ENCODE results near the gene FBN2.

FBN2 gene

DNA sequence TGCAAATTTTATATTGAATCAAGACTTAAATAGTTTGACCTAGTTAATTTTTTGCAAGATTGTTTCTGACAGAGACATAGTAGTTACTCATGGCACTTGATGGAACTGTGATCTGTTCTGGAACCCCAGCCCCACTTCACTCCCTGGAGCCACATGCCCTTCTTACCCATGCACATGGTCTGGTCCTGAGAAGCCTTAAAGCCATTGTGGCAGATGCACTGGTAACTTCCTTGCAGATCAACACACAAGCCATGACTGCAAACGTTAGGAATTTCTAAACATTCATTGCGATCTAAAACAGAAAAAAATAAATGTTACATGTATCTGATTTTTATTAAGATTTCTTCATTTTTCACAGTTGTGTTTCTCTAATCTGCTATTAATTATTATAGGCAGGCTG, 233.3 kb downstream of the FBN2 start:
- DNase-seq (ENCODE audit: low spot score), result no peak

DNA sequence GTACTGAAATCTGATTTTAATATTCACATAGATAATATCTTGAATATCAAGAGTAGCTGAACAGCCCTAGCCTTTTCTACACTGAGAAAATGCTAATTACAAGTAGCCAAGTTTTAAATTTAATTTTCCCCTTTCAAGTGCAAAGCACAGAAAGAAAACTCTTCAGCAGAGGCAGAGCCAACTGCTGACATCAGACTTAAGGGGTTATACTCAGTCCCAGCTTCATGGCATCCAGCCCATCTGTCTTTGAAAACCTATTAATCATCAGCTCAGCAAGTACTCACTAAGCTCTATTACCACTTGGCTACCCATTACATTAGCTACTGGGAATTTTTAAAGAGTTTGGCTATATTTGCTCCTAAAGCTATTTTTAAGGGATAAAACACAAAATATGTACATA, 234.0 kb downstream of the FBN2 start:
- DNase-seq (ENCODE audit: low spot score), result no peak

DNA sequence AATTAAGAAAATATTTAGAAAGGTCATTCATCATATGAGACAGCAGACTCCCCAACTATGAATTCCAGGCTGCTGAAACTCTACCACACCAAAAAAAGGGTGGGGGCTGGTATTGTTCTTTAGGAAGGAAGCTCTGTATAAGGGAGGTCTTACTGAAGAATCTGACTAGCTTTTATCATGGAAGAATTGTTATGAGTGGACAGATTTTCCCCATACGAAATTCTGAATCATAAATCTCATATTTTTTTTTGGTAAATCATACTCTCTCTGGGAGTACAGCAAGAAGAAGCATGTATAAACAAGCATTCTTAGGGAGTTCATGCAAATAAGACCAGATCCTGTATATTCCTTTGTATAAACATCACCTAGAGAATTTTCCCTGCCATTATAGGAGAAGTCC, 234.5 kb downstream of the FBN2 start:
- no peak for DNase-seq (ENCODE audit: low spot score)

DNA sequence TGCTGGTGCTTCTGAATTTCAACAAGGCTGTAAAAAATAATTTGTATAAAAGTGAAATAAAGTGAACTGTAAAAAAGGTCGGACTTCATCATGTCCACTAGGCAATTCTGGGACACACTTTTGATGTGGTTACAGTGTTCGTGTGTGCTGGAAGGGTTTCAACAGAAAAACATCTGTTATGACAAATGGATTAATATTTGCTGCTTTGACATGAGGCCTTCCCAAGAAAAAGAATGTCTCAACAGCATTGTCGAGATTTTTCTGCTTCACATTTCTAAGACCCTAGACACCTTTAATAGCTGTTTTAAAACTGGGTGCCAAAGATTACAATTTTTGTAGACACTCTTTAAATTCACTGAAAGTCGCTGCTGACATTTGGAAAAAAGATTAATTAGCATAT, 237.9 kb downstream of the FBN2 start:
- DNase-seq (ENCODE audit: low spot score), result no peak

DNA sequence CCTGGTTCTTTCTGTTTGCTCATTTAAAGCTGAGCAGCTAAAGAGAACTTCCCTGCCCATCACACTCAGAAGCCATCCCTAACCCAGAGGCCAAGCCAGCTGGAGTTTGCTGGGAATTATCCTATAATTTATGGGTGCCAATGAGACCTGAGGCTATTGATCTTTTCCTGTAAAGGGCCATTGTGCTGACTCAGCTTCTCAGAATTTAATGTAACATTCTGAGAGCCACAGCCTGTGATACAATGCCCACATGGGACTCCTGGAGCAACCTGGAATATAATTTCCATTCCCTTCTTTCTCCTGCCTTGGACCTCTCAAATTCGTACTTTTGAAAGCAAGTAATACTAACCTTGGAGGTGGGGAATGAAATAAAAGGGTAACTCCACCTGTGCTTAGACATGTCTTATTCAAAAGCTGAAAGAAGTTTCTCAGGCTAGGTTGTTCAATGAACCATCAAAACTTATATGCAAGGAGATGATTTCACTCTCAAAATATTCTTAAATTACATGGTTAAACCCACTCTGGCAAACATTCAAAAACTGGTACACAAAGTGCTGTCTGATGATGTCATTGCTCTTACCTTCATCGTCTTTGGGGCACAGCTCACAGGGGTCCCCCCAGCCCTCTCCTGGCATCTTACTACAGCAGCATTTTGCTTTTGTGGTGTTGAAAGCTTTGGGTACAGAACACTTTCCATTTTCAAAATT, 247.7 kb downstream of the FBN2 start:
- DNase-seq (ENCODE audit: low spot score), result no peak

DNA sequence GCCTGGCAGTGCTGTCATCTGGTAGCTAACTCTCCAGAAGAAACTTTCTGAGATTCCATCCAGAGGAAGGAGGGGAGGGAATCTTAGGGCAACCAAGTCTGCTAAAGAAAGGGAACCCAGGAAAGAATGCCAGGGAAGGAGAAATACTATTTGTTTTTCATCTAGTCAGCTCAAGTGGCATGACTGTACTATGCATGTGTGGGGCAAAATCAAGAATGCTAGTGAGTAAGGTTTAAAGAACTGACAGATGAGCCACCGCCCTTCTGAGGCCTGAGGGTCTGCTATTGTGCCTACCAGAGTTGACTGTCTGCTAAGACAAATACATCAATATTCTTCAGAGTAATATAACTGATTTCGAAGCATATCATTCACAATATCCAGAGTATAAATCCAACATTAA, 250.3 kb downstream of the FBN2 start:
- no peak for DNase-seq (ENCODE audit: low spot score)

DNA sequence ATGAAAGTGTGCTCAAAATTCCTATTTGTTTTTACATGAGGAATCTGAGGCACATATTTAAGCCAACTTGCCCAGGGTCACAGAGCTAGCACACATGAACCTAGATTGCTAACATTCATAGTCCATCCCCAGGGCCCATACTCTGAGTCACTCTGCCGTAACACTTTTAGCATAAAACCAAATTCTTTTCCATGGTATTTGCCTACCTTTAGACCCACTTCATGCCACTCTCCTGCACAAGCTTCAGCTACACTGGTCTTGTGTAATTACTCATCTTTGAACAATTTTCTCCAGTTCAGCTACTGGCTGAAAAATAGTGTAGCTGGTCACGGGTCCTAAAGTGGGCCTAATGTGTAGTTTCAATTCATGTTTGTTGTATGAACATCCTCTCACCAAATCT, 253.8 kb downstream of the FBN2 start:
- DNase-seq (ENCODE audit: low spot score), result no peak

DNA sequence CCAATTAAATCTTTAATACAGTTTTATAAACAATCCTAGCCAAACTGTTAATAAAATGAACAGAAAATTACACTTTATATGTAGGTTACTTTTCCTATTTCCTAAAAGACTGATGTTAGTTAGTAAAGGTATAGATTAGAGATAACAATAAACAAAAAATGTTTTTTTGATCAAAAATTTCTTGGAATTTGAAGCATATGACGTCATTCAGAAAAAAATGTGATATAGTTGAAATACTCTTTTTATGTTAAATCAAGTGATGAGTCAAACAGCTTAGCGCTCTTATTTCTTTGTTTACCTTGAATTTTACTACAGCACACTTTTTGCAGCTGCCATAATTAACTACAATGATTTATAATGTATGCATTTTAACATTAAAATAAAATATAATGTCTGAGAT, 258.7 kb downstream of the FBN2 start:
- no peak for DNase-seq (ENCODE audit: low spot score)

DNA sequence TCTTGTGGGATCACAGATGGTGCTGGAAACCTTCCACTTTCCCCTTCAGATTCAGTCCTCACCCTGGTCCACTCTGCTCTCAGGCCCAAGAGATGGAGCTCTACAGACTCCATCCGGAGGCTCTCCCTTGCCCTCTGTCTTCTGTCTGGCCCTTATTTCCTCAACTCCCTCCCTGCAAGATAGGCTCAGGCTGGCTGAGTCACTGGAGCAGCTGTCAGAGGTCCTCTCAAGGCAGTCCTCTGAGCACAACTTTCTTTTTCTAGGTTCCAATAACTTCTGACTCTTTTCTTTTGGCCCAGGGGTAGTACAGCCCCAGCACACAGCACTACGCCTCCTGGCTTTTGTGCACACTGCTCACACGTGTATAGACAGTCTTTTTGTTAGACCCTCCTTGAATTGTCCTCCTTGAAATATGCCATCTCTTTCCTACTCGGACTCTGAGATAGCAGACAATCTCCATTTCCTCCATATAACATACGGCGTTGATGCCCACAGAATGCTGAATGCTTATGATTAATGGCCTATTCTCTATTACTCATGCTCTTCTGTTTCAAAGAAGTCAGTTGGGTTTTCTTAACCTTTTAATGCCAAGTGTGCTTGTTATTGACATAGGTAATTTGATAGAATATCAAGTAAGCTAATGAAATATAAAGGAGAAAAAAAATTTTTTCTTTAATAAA, 261.4 kb downstream of the FBN2 start:
- DNase-seq (ENCODE audit: low spot score), result no peak

DNA sequence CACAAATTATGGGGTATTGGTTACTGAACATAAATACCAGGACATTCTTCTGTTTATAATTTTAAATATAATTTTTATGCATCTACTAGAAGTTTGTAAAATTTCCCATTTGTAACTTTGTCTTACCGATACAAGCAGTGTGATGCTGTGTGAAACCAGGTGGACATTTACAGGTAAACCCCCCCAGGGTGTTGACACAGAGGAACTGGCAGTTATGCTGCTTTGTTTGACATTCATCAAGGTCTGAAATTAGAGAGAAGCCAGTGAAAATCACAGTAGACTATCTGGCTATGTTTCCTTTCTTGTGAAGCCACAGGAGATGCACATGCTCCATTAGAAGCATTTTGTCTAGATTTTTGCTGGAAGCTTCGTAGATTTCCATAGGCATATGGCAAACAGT, 263.6 kb downstream of the FBN2 start:
- DNase-seq (ENCODE audit: low spot score), result no peak

DNA sequence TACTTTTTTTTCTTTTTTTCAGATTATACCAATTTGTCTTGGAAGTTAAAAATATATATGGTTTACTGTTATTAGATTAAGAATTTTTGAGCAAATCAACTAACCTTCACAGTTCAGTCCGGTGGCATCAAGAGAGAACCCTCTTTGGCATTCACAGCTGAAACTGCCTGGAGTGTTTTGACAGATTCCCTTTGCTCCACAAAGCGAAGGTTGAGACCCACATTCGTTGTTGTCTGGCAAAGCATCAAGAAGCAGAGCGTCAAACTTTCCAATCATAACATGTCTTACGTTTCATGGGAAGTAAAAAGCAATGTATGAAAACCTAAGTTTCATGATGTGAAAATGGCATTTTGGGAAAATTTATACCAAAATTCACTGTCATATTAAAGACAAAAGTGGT, 264.3 kb downstream of the FBN2 start:
- no peak for DNase-seq (ENCODE audit: low spot score)

DNA sequence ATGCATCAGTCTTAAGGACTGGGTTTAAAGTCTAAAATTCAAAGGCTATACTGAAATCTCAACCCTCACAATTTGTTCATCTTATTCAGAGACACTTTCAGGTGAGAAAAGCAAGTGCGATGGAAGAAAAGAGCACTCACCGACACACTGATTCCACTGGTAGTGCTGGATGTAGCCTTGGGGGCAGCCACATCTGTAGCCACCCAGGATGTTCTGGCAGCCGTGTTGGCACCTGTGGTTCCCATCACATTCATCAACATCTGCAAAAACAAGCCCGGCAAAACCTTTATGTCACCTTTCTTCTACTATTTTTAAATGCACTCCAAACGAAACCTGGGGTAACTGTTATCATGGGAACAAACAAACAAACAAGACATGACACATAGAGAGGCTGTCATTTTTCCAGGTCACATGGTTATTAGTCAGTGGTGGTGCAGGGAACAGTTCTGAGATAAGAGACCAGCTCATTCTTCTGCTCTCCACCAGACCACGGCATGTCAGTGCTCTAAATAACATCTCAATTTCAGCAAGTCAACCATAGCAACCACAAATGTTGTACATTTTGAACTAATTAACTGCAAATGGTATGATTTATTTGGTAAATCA, 266.1 kb downstream of the FBN2 start:
- DNase-seq (ENCODE audit: low spot score), result no peak

DNA sequence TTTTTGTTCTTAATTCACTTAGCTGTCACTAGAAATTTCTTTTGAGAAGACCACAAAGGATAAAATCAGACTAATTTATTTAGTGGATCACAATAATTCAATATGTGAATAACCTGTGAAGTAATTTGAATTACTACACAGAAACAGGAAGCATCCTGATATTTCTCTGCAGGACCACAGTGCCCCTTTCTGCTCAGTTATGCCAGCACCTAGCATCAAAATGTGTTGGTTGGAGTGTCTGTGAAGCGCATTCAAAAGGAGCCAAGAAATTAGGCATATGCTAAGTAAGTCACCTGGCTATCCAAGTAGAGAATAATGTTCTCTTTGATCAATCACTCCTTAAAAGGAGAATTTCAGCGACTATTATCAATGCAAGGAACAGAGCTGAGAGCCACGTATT, 267.0 kb downstream of the FBN2 start:
- DNase-seq (ENCODE audit: low spot score), result no peak

DNA sequence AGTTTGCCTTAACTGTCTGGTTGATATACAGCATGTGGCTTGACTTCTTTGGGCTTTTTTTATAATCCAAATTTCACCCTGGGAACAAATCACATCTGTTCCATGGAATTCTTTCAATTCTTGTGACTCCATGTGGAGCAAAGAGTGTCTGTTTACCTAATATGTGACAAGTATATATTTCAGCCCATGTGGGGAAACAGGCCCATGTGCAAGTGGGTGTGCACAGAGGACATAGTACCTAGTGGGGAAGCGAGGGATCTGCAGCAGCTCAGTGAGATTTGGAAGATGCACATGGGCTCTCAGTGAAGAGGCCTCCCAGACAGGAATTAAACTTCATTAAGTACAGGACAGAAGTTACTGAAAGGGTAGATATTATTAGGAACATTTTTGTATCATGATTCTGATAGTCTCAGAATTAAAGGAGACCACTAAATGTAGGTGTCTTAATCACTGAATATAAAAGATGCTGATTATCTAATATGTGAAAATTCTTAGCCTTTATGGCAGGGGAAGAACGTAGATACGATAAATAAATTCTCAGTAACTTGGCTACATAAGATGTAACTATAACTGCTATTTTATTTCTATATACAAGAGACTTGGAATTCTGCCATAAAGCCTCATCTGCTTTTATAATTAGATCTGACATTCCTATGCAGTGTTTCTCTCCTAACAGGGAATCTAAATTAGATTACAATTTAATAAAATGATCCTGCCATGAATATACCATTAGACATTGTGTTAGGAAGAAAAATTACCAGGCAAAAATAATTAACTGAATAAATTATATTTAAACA, 273.3 kb downstream of the FBN2 start:
- no peak for DNase-seq (ENCODE audit: low spot score)

DNA sequence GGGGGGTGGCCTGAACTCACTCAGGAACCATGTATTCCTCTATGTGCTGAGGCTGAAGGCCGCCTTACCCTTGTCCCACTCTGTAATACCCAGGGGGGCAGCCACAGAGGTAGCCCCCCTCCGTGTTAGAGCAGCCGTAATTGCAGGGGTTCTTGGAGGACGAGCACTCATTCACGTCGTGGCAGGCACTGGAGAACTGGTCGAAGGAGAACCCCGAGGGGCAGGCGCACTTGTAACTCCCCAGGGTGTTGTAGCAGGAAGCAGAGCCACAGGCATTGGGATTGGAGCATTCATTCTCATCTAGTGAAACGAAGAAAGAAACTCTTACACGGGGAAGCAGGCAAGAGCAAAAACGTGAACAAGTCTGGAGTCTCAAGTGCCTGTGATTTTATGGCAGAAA, 274.7 kb downstream of the FBN2 start:
- DNase-seq (ENCODE audit: low spot score), result no peak

DNA sequence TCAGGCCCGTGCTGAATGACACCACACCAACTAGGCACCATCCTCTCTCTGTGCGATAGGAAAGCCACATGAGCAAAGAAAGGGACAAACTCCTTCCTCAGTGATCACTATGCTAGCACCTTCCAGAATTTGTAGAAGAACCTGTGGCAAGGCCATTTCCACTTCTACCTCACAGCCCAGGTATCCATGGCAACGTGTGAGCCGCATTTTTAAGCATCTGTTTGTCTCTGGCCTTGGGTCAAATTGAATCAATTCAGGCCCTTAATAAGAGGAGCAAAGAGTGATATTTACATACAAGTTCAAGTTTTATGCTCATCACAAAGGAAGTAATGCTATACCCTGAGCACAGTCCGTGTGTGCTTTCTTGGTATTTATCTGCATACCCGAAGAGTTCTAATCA, 275.1 kb downstream of the FBN2 start:
- no peak for DNase-seq (ENCODE audit: low spot score)

DNA sequence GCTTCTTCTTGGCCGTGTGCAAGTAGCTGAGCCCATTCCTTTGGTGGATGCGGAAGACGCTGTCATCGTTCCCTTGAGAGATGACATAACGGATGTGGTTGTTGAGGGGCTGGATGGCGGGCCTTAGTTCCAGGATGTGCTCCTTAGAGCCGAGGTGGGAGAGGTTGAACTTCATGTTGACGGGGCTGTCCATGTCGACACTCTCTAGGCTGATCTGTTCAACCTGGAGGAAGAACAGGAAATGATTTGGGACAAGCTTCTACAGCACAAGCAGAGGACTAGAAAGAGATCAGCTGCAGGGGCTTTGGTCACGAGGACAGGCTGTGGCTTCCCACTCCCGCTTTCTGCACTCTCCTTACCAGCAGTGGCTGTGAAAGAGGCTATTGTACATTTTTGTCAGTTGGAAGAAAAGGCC, 278.4 kb downstream of the FBN2 start:
- DNase-seq (ENCODE audit: low spot score), result no peak

DNA sequence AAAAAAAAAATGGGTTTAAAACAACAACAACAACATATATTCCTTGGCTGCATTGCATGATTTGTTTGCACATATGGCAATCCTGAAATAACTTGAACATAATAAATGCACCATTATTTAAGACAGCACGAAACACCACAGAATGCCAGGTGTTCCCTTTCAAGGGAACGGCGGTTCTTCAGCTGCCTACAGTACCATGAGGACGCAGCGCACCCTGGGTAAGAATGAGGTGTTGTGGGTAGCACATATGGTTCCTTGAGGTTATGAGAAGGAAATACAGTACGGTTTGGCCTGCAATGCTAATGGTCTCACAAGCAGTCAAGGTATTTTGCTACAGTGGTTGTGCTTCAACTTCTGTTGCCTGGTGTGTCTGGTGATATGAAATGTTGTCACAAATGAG, 279.7 kb downstream of the FBN2 start:
- DNase-seq (ENCODE audit: low spot score), result no peak

DNA sequence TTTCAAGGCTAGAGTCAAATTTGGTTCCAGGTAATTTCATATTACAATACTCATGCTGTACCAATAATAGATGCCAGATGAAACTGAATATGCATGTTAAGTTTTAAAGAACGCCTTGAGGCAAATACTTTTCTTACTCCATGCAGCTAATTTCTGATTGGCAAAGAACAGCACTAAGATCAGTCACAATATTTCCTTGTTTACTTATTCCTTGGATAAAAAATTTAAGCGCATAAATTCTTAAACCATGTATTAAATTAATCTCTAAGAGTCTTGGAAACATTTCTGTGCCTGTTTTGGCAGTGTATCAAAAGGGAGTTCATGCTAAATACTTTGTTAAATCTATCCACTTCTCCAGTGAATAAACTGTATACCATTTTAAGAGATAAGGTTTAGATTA, 281.0 kb downstream of the FBN2 start:
- DNase-seq (ENCODE audit: low spot score), result no peak

DNA sequence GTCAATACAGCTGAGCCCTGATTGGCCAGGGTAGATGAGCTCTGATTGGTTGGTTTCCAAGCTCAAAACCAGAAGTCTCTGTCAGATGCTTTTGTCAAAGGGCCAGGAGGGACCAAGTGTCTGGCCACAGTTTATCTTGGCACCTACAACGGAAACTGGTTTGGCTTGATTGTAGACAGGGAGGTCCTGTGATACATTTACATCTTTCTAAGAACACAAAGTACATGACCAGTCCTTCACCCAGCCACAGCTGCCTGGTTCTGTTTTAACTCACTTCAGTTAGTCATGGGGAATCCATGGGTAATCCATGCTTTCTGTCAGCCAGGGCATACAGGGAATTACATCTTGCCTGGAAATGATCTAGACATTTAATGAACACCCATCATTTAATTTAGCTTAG, 283.3 kb downstream of the FBN2 start:
- no peak for DNase-seq (ENCODE audit: low spot score)

DNA sequence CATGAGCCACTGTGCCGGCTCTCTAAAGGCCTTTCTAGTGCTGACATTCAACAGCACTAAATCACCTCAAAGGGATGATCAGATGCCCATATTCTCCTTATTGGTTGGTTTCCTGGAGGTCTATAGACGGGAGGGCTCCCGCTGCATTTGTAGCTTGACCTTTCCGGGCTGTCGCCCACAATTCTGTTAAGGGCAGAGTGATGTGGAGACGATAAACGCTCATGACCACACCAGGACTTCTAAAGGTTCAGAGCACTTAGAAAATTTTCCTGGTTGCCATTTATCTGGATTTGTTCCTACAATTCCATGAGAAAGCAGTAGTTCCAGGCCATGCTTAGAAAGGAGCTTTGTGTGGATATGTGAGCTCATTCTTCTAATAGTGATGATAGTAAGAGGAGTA, 284.2 kb downstream of the FBN2 start:
- no peak for DNase-seq (ENCODE audit: low spot score)

DNA sequence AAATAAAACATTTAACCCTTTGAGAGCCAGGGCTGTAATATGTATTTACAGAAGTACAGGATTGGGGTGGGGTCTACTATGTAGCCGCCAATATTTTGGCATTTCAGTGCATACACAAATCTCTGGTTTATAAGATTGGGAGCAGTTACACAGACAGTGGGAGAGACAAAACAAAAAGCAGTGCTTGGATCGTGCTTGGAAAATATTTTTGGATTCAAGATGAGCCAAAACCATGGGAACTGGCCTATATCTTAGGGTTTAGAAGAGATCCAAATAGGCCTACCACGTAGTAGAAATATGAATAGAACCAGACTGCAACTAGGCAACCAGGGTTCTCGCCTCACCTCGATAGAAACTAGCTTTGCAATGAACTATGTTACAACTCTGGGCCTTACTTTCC, 284.9 kb downstream of the FBN2 start:
- DNase-seq (ENCODE audit: low spot score), result no peak

DNA sequence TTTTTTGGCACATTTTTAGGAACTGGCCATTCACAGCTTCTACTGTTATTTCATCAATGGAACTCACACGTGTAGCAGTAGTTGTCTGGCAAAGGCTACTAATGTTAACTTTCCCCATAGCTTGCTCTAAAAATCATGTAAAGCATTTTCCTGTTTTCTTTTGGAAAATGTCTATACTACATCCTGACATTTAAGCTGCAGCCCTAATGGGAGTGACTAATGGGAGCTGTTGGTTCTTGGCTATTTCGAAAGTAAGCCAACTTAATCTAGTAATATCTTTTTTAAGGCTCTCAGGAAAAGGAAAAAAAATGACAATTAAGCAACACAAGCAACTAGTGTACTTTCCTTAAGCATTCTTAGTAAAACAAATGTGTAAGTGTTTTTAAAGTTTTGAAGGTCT, 285.3 kb downstream of the FBN2 start:
- DNase-seq (ENCODE audit: low spot score), result no peak
